SU-DHL-6 (cell line): ENCODE results near the gene RGS16.

Experiments
- H2AFZ ChIP-seq: fragments of 200-600 bp; sonication (generic); 2 replicates; pipeline ENCODE4 v1.6.1; 2014; ENCODE audit warnings: low read depth, mild to moderate bottlenecking, moderate library complexity, mixed read lengths, antibody characterized with exemption, low read length; ENCODE audit not compliant: severe bottlenecking
- H3F3A ChIP-seq: fragments of 200-600 bp; shearing (Covaris generic); 2 replicates; pipeline ENCODE4 v1.6.0; 2016; ENCODE audit warnings: antibody characterized with exemption, mild to moderate bottlenecking; ENCODE audit not compliant: insufficient read depth
- H3K27ac ChIP-seq: fragments of 200-600 bp; sonication (generic); 2 replicates; pipeline ENCODE4 v1.5.1; 2016; ENCODE audit warnings: low read depth, mild to moderate bottlenecking, low read length, moderate library complexity, mixed read lengths
- H3K27me3 ChIP-seq: fragments of 200-600 bp; sonication (generic), shearing (Covaris generic); 2 replicates; pipeline ENCODE4 v1.6.0; 2014; ENCODE audit warnings: mild to moderate bottlenecking, low read length
- H3K36me3 ChIP-seq: fragments of 200-600 bp; sonication (generic); 2 replicates; pipeline ENCODE4 v1.6.1; 2014; ENCODE audit warnings: mild to moderate bottlenecking, low read length, mixed read lengths
- H3K4me2 ChIP-seq: fragments of 300-600, 200-600 bp; shearing (Covaris generic), sonication (generic); 2 replicates; pipeline ENCODE4 v1.6.0; 2014; ENCODE audit warnings: low read length, low read depth, mild to moderate bottlenecking; ENCODE audit not compliant: poor library complexity, severe bottlenecking
- H3K4me3 ChIP-seq: fragments of 200-600 bp; sonication (generic); 2 replicates; pipeline ENCODE4 v1.5.1; 2014; ENCODE audit warnings: antibody characterized with exemption, low read length, mild to moderate bottlenecking, mixed read lengths; ENCODE audit not compliant: insufficient read depth, poor library complexity, severe bottlenecking
- H3K79me2 ChIP-seq: fragments of 200-600 bp; sonication (generic); 2 replicates; pipeline ENCODE4 v1.6.1; 2014; ENCODE audit warnings: mild to moderate bottlenecking, low read length, moderate library complexity; ENCODE audit not compliant: insufficient read depth
- H3K9ac ChIP-seq: fragments of 200-600 bp; sonication (generic); 2 replicates; pipeline ENCODE4 v1.7.0; 2014; ENCODE audit warnings: mild to moderate bottlenecking, low read length
- H3K9me2 ChIP-seq: fragments of 200-600 bp; sonication (generic); replicated peaks from 2 replicates; pipeline ENCODE4 v1.6.1; 2014; ENCODE audit warnings: low read length; ENCODE audit not compliant: insufficient read depth
- H3K9me3 ChIP-seq: fragments of 200-600 bp; sonication (generic); 2 replicates; pipeline ENCODE4 v1.6.1; 2014; ENCODE audit warnings: low read length, mixed read lengths; ENCODE audit not compliant: insufficient read depth
- H4K20me1 ChIP-seq: fragments of 200-600 bp; sonication (generic); 2 replicates; pipeline ENCODE4 v1.6.1; 2014; ENCODE audit warnings: low read depth, mild to moderate bottlenecking, antibody characterized with exemption, low read length, moderate library complexity, mixed read lengths
- EZH2phosphoT487 ChIP-seq: fragments of 200-600 bp; sonication (generic), shearing (Covaris generic); conservative IDR thresholded peaks from 2 replicates; pipeline ENCODE4 v1.6.1; 2018; ENCODE audit warnings: mild to moderate bottlenecking, antibody characterized with exemption, low read length, moderate library complexity, mixed read lengths
- TF ChIP-seq, protein P1 (sequence below): fragments of 200-600 bp; sonication (generic); IDR thresholded peaks from one replicate; pipeline ENCODE4 v1.5.1; 2017; ENCODE audit warnings: antibody characterized with exemption, mild to moderate bottlenecking, low read length, moderate library complexity; ENCODE audit not compliant: insufficient read depth, poor library complexity, severe bottlenecking

The RGS16 gene

DNA sequence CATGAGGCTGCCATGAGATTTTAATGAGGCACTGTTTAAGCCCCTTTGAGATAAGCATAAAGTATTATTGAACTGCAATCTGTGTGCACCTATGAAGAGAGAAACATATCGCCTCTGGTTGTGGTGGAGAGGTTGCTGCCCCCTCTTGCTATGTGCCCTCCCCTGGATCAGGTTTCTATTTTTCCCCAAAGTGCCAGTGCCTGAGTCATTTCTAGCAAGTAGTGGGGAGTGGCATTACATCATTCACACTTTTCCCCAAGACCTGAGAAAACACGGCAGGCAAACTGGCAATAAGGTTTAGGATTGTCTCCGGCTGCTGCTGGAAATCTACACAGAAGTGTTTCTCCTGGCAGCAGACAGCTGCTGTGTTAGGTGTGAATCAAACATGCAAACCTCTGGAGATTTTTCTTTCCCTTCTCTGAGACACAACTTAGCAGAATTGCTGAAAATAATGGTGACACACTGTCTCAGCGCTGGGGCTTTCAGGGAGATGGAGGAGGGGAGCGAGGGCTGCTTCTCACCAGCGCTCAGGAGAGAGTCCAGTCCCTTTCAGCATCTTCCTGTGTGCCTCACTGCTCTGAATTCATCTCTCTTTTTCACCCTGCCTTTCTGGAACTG is 13.7 kb upstream of the RGS16 start:
- no peak overlapping the region for H3K4me2 ChIP-seq
- TF ChIP-seq, protein P1, sequence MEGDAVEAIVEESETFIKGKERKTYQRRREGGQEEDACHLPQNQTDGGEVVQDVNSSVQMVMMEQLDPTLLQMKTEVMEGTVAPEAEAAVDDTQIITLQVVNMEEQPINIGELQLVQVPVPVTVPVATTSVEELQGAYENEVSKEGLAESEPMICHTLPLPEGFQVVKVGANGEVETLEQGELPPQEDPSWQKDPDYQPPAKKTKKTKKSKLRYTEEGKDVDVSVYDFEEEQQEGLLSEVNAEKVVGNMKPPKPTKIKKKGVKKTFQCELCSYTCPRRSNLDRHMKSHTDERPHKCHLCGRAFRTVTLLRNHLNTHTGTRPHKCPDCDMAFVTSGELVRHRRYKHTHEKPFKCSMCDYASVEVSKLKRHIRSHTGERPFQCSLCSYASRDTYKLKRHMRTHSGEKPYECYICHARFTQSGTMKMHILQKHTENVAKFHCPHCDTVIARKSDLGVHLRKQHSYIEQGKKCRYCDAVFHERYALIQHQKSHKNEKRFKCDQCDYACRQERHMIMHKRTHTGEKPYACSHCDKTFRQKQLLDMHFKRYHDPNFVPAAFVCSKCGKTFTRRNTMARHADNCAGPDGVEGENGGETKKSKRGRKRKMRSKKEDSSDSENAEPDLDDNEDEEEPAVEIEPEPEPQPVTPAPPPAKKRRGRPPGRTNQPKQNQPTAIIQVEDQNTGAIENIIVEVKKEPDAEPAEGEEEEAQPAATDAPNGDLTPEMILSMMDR, result no peak
- no peak for TF ChIP-seq EZH2phosphoT487
- H3F3A ChIP-seq, result peaks cover 22% of the 10 kb centered on the region
- no peaks in the 10 kb centered on the region for H4K20me1 ChIP-seq
- no peaks in the 10 kb centered on the region for H3K9me2 ChIP-seq
- no peak overlapping the region for H3K27ac ChIP-seq
- H3K9ac ChIP-seq, result no peak overlapping the region
- H3K79me2 ChIP-seq, result no peaks in the 10 kb centered on the region
- no peaks in the 10 kb centered on the region for H3K9me3 ChIP-seq
- no peak overlapping the region for H2AFZ ChIP-seq
- H3K4me3 ChIP-seq, result no peak overlapping the region
- H3K36me3 ChIP-seq, result no peaks in the 10 kb centered on the region
- H3K27me3 ChIP-seq, result no peaks in the 10 kb centered on the region

DNA sequence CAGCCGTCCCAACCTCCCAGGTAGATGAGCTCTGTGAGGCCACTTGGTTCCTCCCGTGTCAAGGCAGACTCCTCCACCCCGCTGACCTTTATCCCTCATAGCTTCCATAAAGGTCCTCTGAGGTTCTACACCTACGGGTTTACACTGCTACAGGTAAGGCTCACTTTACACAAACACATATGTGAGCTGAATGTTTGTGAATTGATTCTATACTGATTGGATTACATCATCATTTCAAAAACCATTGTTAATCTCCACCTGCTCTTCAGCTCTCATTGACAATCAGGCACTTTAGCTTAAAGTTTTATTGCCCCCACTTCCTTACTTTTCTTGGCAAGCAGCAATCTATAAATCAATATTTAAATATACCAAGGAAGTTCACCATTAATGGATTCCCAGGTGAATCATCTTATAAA is 12.8 kb upstream of the RGS16 start:
- no peaks in the 10 kb centered on the region for H3K36me3 ChIP-seq
- no peaks in the 10 kb centered on the region for H3K79me2 ChIP-seq
- H3K27me3 ChIP-seq, result no peaks in the 10 kb centered on the region
- no peak overlapping the region for H3K4me3 ChIP-seq
- H3K4me2 ChIP-seq, result no peak overlapping the region
- no peaks in the 10 kb centered on the region for H4K20me1 ChIP-seq
- TF ChIP-seq, protein P1, result no peak
- TF ChIP-seq EZH2phosphoT487, result no peak
- H3K9me3 ChIP-seq, result no peaks in the 10 kb centered on the region
- peaks cover 22% of the 10 kb centered on the region for H3F3A ChIP-seq
- no peaks in the 10 kb centered on the region for H3K9me2 ChIP-seq
- peak overlapping the region; percentile 33; the same call in 1 of the 2 replicates for H3K9ac ChIP-seq
- H3K27ac ChIP-seq, result no peak overlapping the region
- H2AFZ ChIP-seq, result no peak overlapping the region

DNA sequence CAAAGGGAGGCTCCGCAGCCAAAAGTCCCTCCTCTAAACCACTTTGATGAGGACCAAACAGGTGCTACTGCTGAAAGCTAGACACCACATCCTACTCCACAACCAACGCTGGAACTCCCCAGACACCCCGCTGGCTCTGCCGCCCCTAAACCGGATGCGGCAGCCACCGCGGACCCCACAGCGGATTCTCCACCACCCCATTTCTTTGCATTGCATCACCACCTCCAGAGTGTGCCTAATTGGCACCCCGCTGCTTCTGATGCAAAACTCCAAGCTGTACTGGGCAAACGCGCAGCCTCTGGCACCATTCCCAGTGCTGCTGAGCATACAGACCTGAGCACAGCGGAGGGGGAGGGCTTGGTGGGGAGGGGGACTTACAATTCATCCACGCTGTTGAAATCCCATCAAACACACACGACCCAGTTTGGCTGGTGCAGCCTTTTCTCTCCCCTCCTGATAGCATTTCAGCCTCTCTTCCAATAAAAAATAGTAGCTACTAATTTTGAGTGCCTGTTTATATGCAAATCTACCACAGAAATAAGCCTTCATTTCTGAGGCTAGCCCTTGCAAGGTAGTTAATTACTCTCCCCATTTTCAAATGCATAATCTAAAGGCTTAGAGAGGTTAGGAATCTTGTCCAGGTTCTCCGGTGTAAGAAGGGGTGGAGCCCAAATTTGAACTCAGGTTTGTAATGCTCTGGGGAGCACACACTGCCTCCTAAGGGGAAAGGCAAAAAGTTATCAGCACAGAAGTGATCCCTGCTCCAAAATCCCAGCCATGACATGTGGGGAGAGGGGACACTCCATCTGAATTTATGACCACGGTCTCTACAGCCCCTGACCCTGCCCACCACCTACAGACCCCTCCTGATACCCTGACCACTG is 12.2 kb upstream of the RGS16 start:
- H2AFZ ChIP-seq, result no peak overlapping the region

More for the DNA sequence above, 12.2 kb upstream of the RGS16 start:
- no peaks in the 10 kb centered on the region for H4K20me1 ChIP-seq
- H3K4me3 ChIP-seq, result peak overlapping the region; percentile 45
- no peaks in the 10 kb centered on the region for H3K79me2 ChIP-seq
- no peaks in the 10 kb centered on the region for H3K9me2 ChIP-seq
- no peaks in the 10 kb centered on the region for H3K9me3 ChIP-seq
- H3K4me2 ChIP-seq, result peak overlapping the region; percentile 61
- no peaks in the 10 kb centered on the region for H3K27me3 ChIP-seq
- H3K36me3 ChIP-seq, result no peaks in the 10 kb centered on the region
- H3K9ac ChIP-seq, result peak overlapping the region; percentile 59
- H3K27ac ChIP-seq, result peak overlapping the region; percentile 61
- peaks cover 22% of the 10 kb centered on the region for H3F3A ChIP-seq
- no peak for TF ChIP-seq EZH2phosphoT487
- TF ChIP-seq, protein P1, result no peak
